IMR-90 (cell line): ENCODE data around the gene SH3GL2. TPM values are rescaled to one million over a fixed set of nuclear protein-coding genes. Genes with fewer than 3 reads are reported as not detected.

ENCODE experiments used
- ATAC-seq: fragments of 200-7000 bp; cut with Tn5 transposase; 2 replicates; pipeline ENCODE4 v1.9.1; 2020; ENCODE audit warnings: low read depth, mild to moderate bottlenecking, moderate library complexity
- BruUV-seq: library from RNA; stranded (reverse); fragments of 400-500 nt; replicated peaks from 2 replicates; lab custom pipeline; 2021; lab: Mats Ljungman, UMichigan
- CTCF ChIA-PET: fragments of 300-600 bp; formaldehyde crosslinking; extraction: SDS; loops from one replicate; lab custom pipeline; 2021; ENCODE audit warnings: antibody characterized with exemption; lab: Yijun Ruan, JAX
- POLR2A ChIA-PET: fragments of 300-600 bp; sonication (Branson Sonifier 250); formaldehyde crosslinking; loops from one replicate; lab custom pipeline; 2022; ENCODE audit warnings: antibody characterized with exemption; ENCODE audit not compliant: unreplicated experiment; lab: Charles Lee
- DNase-seq: peaks from one replicate; pipeline ENCODE4 v3.0.0; 2013
- H2AFZ ChIP-seq: replicated peaks from 2 replicates; pipeline ENCODE3; 2013; ENCODE audit warnings: low read length, mild to moderate bottlenecking; ENCODE audit not compliant: poor library complexity
- H2AK5ac ChIP-seq: 2 replicates; pipeline ENCODE4 v1.6.1; 2013; ENCODE audit warnings: low read depth, low read length, inconsistent platforms
- H2AK9ac ChIP-seq: replicated peaks from 2 replicates; pipeline ENCODE3; 2013; ENCODE audit warnings: mild to moderate bottlenecking, low read depth, low read length, moderate library complexity; ENCODE audit not compliant: poor library complexity
- H2BK120ac ChIP-seq: 2 replicates; pipeline ENCODE4 v1.6.1; 2013; ENCODE audit warnings: low read depth, low read length, inconsistent platforms
- H2BK15ac ChIP-seq: 3 replicates; pipeline ENCODE4 v1.6.1; 2013; ENCODE audit warnings: low read depth, low read length, inconsistent platforms
- H2BK20ac ChIP-seq: 2 replicates; pipeline ENCODE4 v1.6.1; 2013; ENCODE audit warnings: low read depth, mild to moderate bottlenecking, inconsistent platforms, low read length, moderate library complexity
- H2BK5ac ChIP-seq: 2 replicates; pipeline ENCODE4 v1.6.1; 2013; ENCODE audit warnings: mild to moderate bottlenecking, low read depth, low read length, inconsistent platforms; ENCODE audit not compliant: poor library complexity, severe bottlenecking
- H3K14ac ChIP-seq: replicated peaks from 2 replicates; pipeline ENCODE4 v1.6.1; 2013; ENCODE audit warnings: low read depth, low read length, inconsistent platforms
- H3K18ac ChIP-seq: 2 replicates; pipeline ENCODE4 v1.6.1; 2013; ENCODE audit warnings: low read depth, low read length, control low read depth
- H3K23ac ChIP-seq: 2 replicates; pipeline ENCODE4 v1.6.1; 2013; ENCODE audit warnings: low read depth, low read length, inconsistent platforms
- H3K27ac ChIP-seq: 2 replicates; pipeline ENCODE4 v1.5.1; 2013; ENCODE audit warnings: mild to moderate bottlenecking, control low read depth, low read length; ENCODE audit not compliant: insufficient read depth
- H3K27me3 ChIP-seq: 2 replicates; pipeline ENCODE4 v1.6.1; 2013; ENCODE audit warnings: low read length; ENCODE audit not compliant: control insufficient read depth, insufficient read depth
- H3K36me3 ChIP-seq: 2 replicates; pipeline ENCODE4 v1.6.1; 2013; ENCODE audit warnings: low read length, mixed read lengths; ENCODE audit not compliant: control insufficient read depth, insufficient read depth
- H3K4ac ChIP-seq: 2 replicates; pipeline ENCODE4 v1.6.1; 2013; ENCODE audit warnings: low read depth, low read length, inconsistent platforms
- H3K4me1 ChIP-seq: 2 replicates; pipeline ENCODE4 v1.6.1; 2013; ENCODE audit warnings: low read length, mixed read lengths; ENCODE audit not compliant: control insufficient read depth, insufficient read depth
- H3K4me2 ChIP-seq: 2 replicates; pipeline ENCODE4 v1.6.1; 2013; ENCODE audit warnings: low read depth, mild to moderate bottlenecking, control low read depth, low read length, moderate library complexity
- H3K4me3 ChIP-seq: 2 replicates; pipeline ENCODE4 v1.5.1; 2013; ENCODE audit warnings: low read depth, mild to moderate bottlenecking, control low read depth, low read length, moderate library complexity; ENCODE audit not compliant: insufficient read depth
- H3K56ac ChIP-seq: 2 replicates; pipeline ENCODE4 v1.6.1; 2013; ENCODE audit warnings: low read length, inconsistent platforms; ENCODE audit not compliant: insufficient read depth; ENCODE audit errors: extremely low read depth
- H3K79me1 ChIP-seq, 2 experiments: 2 replicates each; pipeline ENCODE4 v1.6.1; 2013; ENCODE audit warnings: low read length in 2 of 2, inconsistent platforms in 1 of 2, low read depth in 1 of 2
- H3K9ac ChIP-seq: 2 replicates; pipeline ENCODE4 v1.6.1; 2013; ENCODE audit warnings: low read depth, low read length, control low read depth
- H3K9me1 ChIP-seq: 2 replicates; pipeline ENCODE4 v1.6.1; 2013; ENCODE audit warnings: low read length, inconsistent platforms; ENCODE audit not compliant: insufficient read depth
- H3K9me3 ChIP-seq: 2 replicates; pipeline ENCODE4 v1.6.1; 2013; ENCODE audit warnings: low read length; ENCODE audit not compliant: control insufficient read depth, insufficient read depth
- H4K20me1 ChIP-seq: 2 replicates; pipeline ENCODE4 v1.6.1; 2013; ENCODE audit warnings: low read length, inconsistent platforms; ENCODE audit not compliant: insufficient read depth
- H4K5ac ChIP-seq: 2 replicates; pipeline ENCODE4 v1.6.1; 2013; ENCODE audit warnings: mild to moderate bottlenecking, low read depth, low read length, control low read depth
- H4K8ac ChIP-seq, 2 experiments: 2 replicates each; pipeline ENCODE4 v1.6.1; 2013; ENCODE audit warnings: low read depth in 2 of 2, low read length in 2 of 2, control low read depth in 1 of 2, inconsistent platforms in 1 of 2
- H4K91ac ChIP-seq: 2 replicates; pipeline ENCODE4 v1.6.1; 2013; ENCODE audit warnings: low read depth, low read length, inconsistent platforms; ENCODE audit not compliant: insufficient read depth
- MAZ ChIP-seq: IDR thresholded peaks from 2 replicates; pipeline ENCODE4 v1.6.1; 2012; ENCODE audit warnings: low read depth, mild to moderate bottlenecking, low read length, improper control_type of control experiment, moderate library complexity, borderline replicate concordance
- POLR2A ChIP-seq: IDR thresholded peaks from 2 replicates; pipeline ENCODE4 v1.6.1; 2012; ENCODE audit warnings: mild to moderate bottlenecking, low read depth, low read length
- WGBS, 2 experiments: methylation state at CpG; one replicate each; pipeline versions ENCODE4 v1.1.5 to v1.1.7; 2013; ENCODE audit warnings: missing lambda C conversion rate in 2 of 2; ENCODE audit not compliant: insufficient read length in 1 of 2; ENCODE audit errors: extremely low coverage in 2 of 2; 5-methylcytosine and 5-hydroxymethylcytosine counted together
- dilution Hi-C: fragments of 300-500 bp; cut with HindIII; formaldehyde crosslinking; loops from one replicate; pipeline ENCODE4 v1.14.3; 2018; ENCODE audit warnings: low sequenced_read_pairs; ENCODE audit not compliant: unreplicated experiment
- in situ Hi-C: fragments of 300-500 bp; cut with MboI; formaldehyde crosslinking; loops from 3 replicates; pipeline ENCODE4 v1.14.3; 2019; ENCODE audit warnings: low sequenced_read_pairs, inconsistent platforms, mixed read lengths
- intact Hi-C: fragments of 100-400 bp; cut with micrococcal nuclease; formaldehyde crosslinking; loops from 2 replicates; pipeline ENCODE4 v1.10.0; 2022
- polyA plus RNA-seq, 3 experiments: library from polyadenylated mRNA; depleted of rRNA; stranded (reverse); fragments of >200 nt; gene quantifications; 2 replicates each; pipeline ENCODE4 v1.2.3, GENCODE V29; 2012; ENCODE audit warnings: low replicate concordance in 1 of 3
- total RNA-seq: library from RNA; depleted of rRNA; stranded (reverse); fragments of >200 nt; gene quantifications from 2 replicates; pipeline ENCODE4 v1.2.3, GENCODE V29; 2012

Gene SH3GL2
- total and polyA plus RNA-seq, 2 of the 4 experiments (the other 2 are of a cell fraction): under 0.01 to 0.05 TPM

GRCh38 chr9:17723656-17724055, 144.8 kb downstream of the SH3GL2 start:
- ATAC-seq: no peak
- H3K4ac ChIP-seq: no peak overlapping the region
- in situ Hi-C loops: no loop called here
- no peak overlapping the region for H2AK9ac ChIP-seq
- no peak overlapping the region for H2BK15ac ChIP-seq
- no peak overlapping the region for H4K8ac ChIP-seq
- H3K4me1 ChIP-seq: no peaks in the 10 kb centered on the region
- H2BK120ac ChIP-seq: no peak overlapping the region
- no peak overlapping the region for H2BK5ac ChIP-seq
- no peak overlapping the region for H2AK5ac ChIP-seq
- CTCF ChIA-PET: no interaction called here
- intact Hi-C loops: no loop called here
- no peaks in the 10 kb centered on the region for H4K20me1 ChIP-seq
- no peak overlapping the region for H3K23ac ChIP-seq
- no peak overlapping the region for H3K18ac ChIP-seq
- no peaks in the 10 kb centered on the region for H3K79me1 ChIP-seq
- H2BK20ac ChIP-seq: no peak overlapping the region
- H4K91ac ChIP-seq: no peak overlapping the region
- no peak overlapping the region for H4K5ac ChIP-seq
- H3K9me1 ChIP-seq: no peaks in the 10 kb centered on the region
- dilution Hi-C loops: no loop called here
- POLR2A ChIA-PET: no interaction called here
- no TSS peak for BruUV-seq
- H3K14ac ChIP-seq: no peak overlapping the region
- no CpG with 5 or more reads among the region's 2 CpGs for WGBS, 2 experiments
- H2AFZ ChIP-seq: no peak overlapping the region
- no peaks in the 10 kb centered on the region for H3K36me3 ChIP-seq
- H3K9ac ChIP-seq: no peak overlapping the region
- no peak overlapping the region for H3K4me2 ChIP-seq
- no peaks in the 10 kb centered on the region for H3K9me3 ChIP-seq
- no peak overlapping the region for H3K27ac ChIP-seq
- H3K4me3 ChIP-seq: no peak overlapping the region
- H3K56ac ChIP-seq: no peak overlapping the region
- no peak for TF ChIP-seq POLR2A
- no peak for TF ChIP-seq MAZ
- no peak for DNase-seq
- no peaks in the 10 kb centered on the region for H3K27me3 ChIP-seq
